ENCODE data around the gene DGKI.

DGKI gene

DNA sequence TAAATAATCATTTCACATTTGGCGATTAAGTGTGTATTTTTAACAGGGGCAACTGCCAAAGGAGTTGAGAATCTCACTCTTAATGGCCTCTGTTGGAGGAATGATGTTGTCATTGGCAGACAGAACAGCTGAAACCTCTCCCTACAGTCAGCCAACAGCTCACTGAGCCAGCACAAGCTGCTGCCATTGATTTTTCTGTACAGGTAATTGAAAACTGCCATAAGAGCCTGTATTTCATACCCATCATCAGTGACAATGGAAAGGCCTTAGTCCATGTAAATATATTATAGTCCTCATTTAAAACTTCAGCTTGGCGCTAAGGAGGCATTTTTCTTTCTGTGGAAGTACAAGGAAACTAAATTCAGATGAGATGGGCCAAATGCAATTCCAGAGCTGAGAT, 475.2 kb downstream of the DGKI start:
- Mint-ChIP-seq H3K27me3 (no peaks in the 10 kb centered on the region), H3K4me3 (no peak overlapping the region)
- DNase-seq = no peak

DNA sequence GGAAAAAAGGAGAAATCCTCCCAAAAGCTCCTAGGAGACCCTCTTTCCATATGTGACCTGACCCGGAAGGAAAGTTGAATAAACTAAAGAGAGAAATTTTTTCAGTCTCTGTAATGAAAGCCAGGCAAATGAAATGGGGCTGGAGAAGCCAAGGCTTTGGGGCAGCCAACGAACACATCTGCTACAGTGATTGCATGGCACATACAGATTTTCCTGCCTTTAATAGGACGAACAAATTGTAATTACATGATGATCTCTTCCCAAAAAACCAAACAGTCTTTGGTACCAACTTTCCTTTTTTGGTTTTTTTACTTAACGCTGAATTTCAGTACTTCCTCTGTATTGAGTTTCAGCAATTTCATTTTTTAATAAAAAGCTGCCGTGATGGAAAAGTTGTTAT, 479.8 kb downstream of the DGKI start:
- DNase-seq = no peak
- no peak for ATAC-seq
- Mint-ChIP-seq H3K4me3 (no peak overlapping the region), H3K27ac (no peak overlapping the region), H3K27me3 (no peaks in the 10 kb centered on the region), H3K9me3 (peaks cover 14 to 23% of the 10 kb centered on the region in 2 donors), H3K4me1 (no peaks in the 10 kb centered on the region)

More for the DNA sequence above, 475.2 kb downstream of the DGKI start:
- H3K9me3 Mint-ChIP-seq = no peaks in the 10 kb centered on the region
- no peak for ATAC-seq
- H3K4me1 Mint-ChIP-seq = no peaks in the 10 kb centered on the region
- H3K27ac Mint-ChIP-seq = no peak overlapping the region

DNA sequence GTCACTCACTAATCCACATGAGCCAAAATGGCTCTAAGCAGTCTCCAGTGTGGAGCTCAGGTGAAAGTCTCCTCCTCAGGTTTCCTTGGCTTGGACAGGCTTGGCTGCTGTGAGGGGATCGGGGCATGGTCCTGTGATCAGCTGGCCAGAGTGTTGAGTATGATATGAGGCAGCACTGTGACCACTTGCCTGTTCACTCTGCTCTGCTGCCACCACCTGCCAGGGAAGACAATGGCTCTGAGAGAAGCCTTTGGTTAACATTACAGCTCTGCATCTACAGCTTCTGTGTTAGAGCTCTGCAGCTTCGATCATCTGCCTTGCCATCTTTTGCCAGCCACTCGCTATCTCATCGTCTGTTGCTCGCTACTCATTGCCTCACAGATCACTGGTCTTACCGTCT, 483.1 kb downstream of the DGKI start:
- peaks cover 33 to 44% of the 10 kb centered on the region in 2 donors for H3K9me3 Mint-ChIP-seq
- ATAC-seq (no peak), DNase-seq (no peak)
- H3K4me1 Mint-ChIP-seq = no peaks in the 10 kb centered on the region
- H3K27ac Mint-ChIP-seq = no peak overlapping the region
- H3K4me3 Mint-ChIP-seq = no peak overlapping the region
- no peaks in the 10 kb centered on the region for H3K27me3 Mint-ChIP-seq

DNA sequence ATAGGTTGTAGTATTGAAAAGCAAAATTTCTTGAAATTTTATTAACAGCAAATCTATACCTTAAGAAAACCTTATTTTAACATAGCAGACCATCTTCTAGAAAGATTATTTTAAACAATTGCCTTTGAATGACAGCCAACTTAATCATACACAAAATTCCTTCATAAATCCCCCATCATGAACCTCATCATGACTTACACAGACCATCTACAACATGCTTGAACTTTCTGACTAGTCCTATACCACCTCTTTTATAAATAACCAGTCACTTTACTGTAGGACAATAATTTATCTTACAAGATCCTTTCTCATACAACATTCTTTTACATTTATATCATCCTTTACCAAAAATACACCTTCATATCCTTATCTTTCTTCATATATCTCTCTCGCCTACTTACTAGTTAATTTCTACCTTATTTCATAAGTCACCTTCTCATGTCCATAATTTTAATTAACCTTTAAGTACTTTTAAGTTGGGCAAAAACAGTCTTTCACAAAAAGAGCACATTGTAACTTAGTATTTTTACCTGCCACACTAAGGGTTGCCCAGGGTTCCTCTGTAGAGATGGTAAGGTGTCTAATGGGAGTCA, 486.6 kb downstream of the DGKI start:
- H3K4me1 Mint-ChIP-seq = no peaks in the 10 kb centered on the region
- DNase-seq = no peak
- no peaks in the 10 kb centered on the region for H3K27me3 Mint-ChIP-seq
- no peak for ATAC-seq
- peaks cover 33 to 54% of the 10 kb centered on the region in 2 donors for H3K9me3 Mint-ChIP-seq
- no peak overlapping the region for H3K27ac Mint-ChIP-seq
- H3K4me3 Mint-ChIP-seq = no peak overlapping the region

DNA sequence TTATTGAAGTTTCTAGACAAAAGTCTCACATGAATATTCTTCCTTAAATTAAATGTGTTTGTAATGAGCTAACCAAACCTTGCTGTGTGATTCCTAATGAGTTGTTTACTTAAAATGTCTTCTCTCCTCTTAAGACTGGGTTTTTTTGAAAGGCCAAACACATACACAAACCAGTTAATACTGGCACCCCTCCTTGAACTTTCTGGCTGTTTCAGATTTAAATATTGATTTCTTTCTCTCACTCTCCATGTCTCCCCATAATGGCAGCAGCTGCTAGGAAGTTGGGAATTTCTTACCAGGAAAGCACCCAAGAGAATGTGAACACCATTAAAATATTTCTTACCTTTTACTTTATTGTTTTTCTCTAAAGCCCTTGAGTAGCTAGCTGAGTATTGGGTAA, 491.8 kb downstream of the DGKI start:
- DNase-seq (no peak), ATAC-seq (no peak)
- Mint-ChIP-seq H3K4me3 (no peak overlapping the region), H3K27ac (no peak overlapping the region), H3K4me1 (no peaks in the 10 kb centered on the region), H3K9me3 (peaks cover 6 to 12% of the 10 kb centered on the region in 2 donors), H3K27me3 (no peaks in the 10 kb centered on the region)

DNA sequence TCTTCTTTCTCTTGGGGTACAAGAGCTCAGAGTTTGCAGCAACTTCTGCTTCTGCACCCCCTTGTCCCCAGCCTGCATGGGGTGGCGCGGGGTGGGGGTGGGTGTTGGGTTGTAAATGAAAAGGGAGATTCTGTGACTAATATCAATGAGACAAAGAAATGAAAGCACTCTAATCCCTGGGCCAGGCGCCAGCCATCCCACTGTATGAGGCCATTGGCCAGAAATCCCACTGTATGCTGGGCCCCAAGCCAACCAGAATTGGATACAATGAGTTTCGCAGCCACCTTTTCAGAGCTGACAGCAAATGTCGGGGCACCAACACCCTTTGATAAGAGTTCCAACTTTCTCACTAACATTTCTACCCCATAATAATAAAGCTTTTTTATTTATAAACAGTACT, 492.4 kb downstream of the DGKI start:
- Mint-ChIP-seq H3K9me3 (peaks cover 5 to 12% of the 10 kb centered on the region in 2 donors), H3K4me3 (no peak overlapping the region), H3K27ac (no peak overlapping the region), H3K4me1 (no peaks in the 10 kb centered on the region), H3K27me3 (no peaks in the 10 kb centered on the region)
- ATAC-seq = no peak
- DNase-seq = no peak

DNA sequence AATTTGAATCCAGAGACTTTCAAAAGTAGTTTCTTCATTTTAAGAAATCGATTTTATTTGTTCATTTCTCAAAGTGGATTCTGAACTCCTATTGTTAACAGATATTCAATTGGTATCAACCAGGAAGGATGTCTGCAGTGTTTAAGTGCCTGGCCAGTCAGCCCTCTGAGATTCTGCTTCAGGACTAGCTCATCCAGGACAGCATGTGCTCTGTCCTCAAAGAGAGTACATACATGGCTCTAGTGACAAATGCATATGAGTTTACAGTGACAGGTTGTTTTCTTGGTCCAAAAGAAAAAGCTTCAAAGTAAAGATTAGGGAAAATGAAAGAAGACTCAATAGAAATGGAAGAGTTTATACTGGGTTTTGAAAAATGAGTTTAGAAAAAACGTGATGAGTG, 494.8 kb downstream of the DGKI start:
- peaks cover 0 to 5% of the 10 kb centered on the region in 2 donors for H3K9me3 Mint-ChIP-seq
- ATAC-seq = no peak
- no peaks in the 10 kb centered on the region for H3K4me1 Mint-ChIP-seq
- DNase-seq = no peak
- no peaks in the 10 kb centered on the region for H3K27me3 Mint-ChIP-seq
- no peak overlapping the region for H3K27ac Mint-ChIP-seq
- no peak overlapping the region for H3K4me3 Mint-ChIP-seq

DNA sequence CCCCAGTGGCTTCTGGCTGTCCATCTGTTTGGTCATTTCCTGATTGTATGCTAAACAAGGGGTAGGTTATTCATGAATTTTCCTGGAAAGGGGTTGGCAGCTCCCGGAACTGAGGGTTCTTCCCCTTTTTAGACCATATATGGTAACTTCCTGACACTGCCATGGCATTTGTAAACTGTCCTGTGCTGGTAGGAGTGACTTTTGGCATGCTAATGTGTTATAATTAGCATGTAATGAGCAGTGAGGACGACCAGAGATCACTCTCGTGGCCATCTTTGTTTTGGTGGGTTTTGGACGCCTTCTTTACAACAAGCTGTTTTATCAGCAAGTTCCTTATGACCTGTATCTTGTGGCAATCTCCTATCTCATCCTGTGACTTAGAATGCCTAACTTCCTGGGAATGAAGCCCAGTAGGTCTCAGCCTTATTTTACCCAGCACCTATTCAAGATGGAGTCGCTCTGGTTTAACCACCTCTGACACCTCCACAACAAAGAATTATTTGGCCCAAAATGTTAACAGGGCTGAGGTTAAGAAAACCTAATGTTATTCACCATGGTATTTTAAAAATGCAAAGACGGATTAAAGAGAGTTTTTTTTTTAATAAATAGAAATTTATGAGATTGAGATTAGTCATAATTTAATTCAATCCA, 500.9 kb downstream of the DGKI start:
- H3K9me3 Mint-ChIP-seq = peaks cover 0 to 5% of the 10 kb centered on the region in 2 donors
- H3K27ac Mint-ChIP-seq = no peak overlapping the region
- H3K4me3 Mint-ChIP-seq = no peak overlapping the region
- ATAC-seq = no peak
- no peaks in the 10 kb centered on the region for H3K4me1 Mint-ChIP-seq
- DNase-seq = no peak
- H3K27me3 Mint-ChIP-seq = peaks cover 37% of the 10 kb centered on the region

DNA sequence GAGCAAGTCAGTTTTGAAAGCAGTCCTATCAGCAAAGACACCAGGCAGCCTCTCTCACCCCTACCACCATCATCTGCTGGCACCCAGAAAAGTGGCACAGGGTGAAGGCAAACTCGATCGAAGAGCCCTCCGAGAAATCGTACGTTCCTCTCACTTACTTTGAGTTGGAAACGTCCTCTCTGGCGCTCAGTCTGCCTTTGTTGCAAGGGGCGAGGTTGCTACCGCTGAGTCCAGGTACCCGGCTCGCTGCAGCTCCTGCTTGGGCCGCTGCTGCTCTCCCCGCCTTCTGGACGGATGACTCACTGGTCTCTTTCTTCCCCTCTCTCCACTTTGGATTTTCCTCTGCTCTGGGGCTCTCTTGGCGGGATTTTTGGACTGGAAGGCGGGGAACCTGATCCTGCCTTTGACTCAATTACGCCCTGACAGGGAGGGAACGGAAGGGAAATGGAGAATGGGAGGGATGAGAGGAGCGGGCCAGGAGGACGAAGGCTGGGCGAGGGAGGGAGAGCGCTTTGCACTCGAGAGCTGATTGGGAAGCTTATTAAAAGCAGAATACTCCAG, 503.4 kb downstream of the DGKI start, which contains the start of gene PTN:
Gene PTN, minus strand, starts transcription at position 453 of the 561 bp plus-strand sequence. CDS start 88,760 bp downstream, outside the sequence.
- H3K27me3 Mint-ChIP-seq = peaks cover 37% of the 10 kb centered on the region

DNA sequence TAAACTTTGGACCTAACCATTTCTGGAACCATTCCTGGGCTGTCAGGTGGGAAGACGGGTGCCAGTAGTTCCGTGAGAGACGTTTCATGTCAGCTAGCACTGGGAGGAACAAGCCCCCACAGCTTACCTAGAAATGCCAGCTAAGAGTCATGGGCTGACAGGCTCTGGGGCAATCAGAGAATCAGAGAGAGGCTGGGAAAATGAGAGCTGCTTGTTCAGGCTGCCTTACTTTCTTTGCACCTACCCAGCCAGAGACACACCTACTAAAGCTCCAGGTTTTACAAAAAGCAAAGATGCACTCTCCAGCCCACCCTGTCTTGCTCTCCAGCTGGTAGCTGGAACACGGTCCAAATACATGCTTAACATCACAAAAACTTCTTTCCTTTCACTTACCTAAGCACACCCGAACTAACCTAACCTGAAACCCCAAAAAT, 503.9 kb downstream of the DGKI start:
- H3K9me3 Mint-ChIP-seq = peaks cover 5% of the 10 kb centered on the region in 2 donors
- H3K4me1 Mint-ChIP-seq = no peaks in the 10 kb centered on the region
- ATAC-seq (no peak), DNase-seq (no peak)
- peaks cover 37% of the 10 kb centered on the region for H3K27me3 Mint-ChIP-seq
- H3K27ac Mint-ChIP-seq = no peak overlapping the region
- H3K4me3 Mint-ChIP-seq = no peak overlapping the region

More for the DNA sequence above, 503.4 kb downstream of the DGKI start, which contains the start of gene PTN:
- ATAC-seq (peak; percentile 40), DNase-seq (no peak)
- Mint-ChIP-seq H3K27ac (no peak within 1 kb of the TSS), H3K4me3 (no peak within 1 kb of the TSS), H3K4me1 (no peaks in the 10 kb centered on the region), H3K9me3 (peaks cover 4 to 5% of the 10 kb centered on the region in 2 donors)

DNA sequence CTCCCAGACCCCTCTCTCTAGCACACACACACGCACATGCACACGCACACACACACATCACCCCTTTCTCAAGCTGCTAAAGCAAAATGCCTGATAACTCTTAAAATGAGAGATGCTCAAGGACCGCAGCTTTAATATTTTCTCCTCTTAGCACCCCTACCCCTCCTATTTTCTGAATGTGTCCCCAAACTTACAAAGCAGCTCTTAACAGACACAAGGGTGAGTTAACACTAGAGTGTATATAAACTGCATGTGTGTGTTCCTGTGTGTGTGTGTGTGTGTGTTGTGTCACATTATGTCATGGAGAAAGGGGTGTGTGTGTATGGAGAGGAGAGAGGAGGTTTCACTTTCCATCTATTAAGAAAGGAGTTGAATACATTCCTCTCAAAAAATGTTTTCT, 504.5 kb downstream of the DGKI start:
- H3K4me3 Mint-ChIP-seq = no peak overlapping the region
- ATAC-seq = no peak
- no peak overlapping the region for H3K27ac Mint-ChIP-seq
- no peak for DNase-seq
- H3K9me3 Mint-ChIP-seq = peaks cover 5 to 10% of the 10 kb centered on the region in 2 donors
- H3K4me1 Mint-ChIP-seq = no peaks in the 10 kb centered on the region
- peaks cover 37% of the 10 kb centered on the region for H3K27me3 Mint-ChIP-seq

DNA sequence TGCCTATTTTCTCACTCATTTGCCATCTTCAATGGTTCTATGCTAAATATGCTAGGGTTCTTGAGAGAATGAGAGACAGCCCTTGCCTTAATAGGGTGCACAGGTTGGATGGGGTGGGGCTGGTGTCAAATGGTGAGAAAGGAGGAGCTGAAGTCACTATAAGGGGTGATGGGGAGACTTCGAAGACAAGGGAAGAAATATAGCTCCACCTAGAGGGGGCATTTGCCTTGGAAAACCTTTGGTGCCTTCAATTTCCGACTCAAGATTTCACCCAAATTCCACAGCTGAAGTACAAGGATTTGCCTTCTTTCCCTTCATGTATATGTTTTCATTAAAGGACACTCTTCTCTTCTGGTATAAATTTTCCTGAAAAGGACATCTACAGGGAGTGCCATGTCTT, 508.9 kb downstream of the DGKI start:
- no peak overlapping the region for H3K4me3 Mint-ChIP-seq
- H3K9me3 Mint-ChIP-seq = peaks cover 5 to 14% of the 10 kb centered on the region in 2 donors
- peaks cover 10% of the 10 kb centered on the region for H3K27me3 Mint-ChIP-seq
- ATAC-seq (no peak), DNase-seq (no peak)
- H3K4me1 Mint-ChIP-seq = no peaks in the 10 kb centered on the region
- H3K27ac Mint-ChIP-seq = no peak overlapping the region

DNA sequence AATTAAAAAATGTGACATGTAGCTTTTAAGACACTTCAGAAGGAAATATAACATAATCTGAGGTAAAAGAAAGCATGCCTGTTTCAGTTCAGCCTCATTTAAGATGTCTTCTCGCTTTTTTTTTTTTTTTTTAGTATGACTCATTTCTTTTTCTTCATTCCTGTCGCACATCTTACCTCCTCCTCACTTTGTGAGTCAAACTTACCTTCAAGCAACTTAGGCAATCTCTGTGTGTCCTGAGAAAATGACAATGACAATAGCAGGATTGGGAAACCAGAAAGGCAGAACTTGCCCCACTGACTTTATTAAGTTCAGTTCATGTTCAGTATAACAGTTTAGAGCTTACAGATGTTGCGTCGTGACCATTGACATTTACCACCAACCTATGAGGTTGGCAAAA, 511.0 kb downstream of the DGKI start:
- Mint-ChIP-seq H3K4me1 (no peaks in the 10 kb centered on the region), H3K4me3 (no peak overlapping the region), H3K9me3 (peaks cover 0 to 14% of the 10 kb centered on the region in 2 donors), H3K27ac (no peak overlapping the region), H3K27me3 (no peaks in the 10 kb centered on the region)
- ATAC-seq = no peak
- no peak for DNase-seq

DNA sequence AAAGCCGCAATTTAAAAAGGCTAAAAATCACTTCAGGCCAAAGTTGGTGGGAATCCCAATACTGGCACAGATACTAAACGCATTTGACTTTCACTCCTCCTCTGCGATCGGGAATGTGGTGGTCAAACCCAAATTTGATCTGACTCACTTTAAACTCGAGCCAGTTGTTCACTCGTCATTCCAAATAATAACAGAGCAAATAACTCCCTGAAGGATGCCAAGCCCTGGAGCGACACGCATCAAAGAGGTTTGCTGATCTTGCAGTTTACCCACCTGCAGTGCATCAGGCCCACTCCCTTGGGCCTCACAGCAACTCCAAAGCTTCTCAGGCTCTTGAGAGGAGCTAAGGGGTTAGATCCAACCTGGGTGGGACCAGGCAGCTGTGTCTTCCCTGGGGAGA, 515.4 kb downstream of the DGKI start:
- Mint-ChIP-seq H3K4me3 (no peak overlapping the region), H3K27me3 (no peaks in the 10 kb centered on the region), H3K27ac (no peak overlapping the region), H3K4me1 (no peaks in the 10 kb centered on the region), H3K9me3 (peaks cover 0 to 8% of the 10 kb centered on the region in 2 donors)
- ATAC-seq (no peak), DNase-seq (no peak)

Data from stimulated activated naive CD8-positive, alpha-beta T cell treated with anti-CD3 and anti-CD28 coated beads, Interleukin-15, amount 100 ng/mL, for 72 hours (primary cell).